Stimulated activated CD8-positive, alpha-beta memory T cell treated with anti-CD3 and anti-CD28 coated beads, Interleukin-4, amount 100 ng/mL, for 24 hours (primary cell): ENCODE measurements around the gene PRRG1.
"Not testable (repeated sequence)": the region's sequence is repeated elsewhere in the genome, so short reads cannot be mapped to it uniquely, and the experiment has no call there.

Source experiments
- DNase-seq: peaks from one replicate; pipeline ENCODE4 v3.0.0-alpha.2; 2020; ENCODE audit warnings: low read depth

Gene PRRG1

DNA sequence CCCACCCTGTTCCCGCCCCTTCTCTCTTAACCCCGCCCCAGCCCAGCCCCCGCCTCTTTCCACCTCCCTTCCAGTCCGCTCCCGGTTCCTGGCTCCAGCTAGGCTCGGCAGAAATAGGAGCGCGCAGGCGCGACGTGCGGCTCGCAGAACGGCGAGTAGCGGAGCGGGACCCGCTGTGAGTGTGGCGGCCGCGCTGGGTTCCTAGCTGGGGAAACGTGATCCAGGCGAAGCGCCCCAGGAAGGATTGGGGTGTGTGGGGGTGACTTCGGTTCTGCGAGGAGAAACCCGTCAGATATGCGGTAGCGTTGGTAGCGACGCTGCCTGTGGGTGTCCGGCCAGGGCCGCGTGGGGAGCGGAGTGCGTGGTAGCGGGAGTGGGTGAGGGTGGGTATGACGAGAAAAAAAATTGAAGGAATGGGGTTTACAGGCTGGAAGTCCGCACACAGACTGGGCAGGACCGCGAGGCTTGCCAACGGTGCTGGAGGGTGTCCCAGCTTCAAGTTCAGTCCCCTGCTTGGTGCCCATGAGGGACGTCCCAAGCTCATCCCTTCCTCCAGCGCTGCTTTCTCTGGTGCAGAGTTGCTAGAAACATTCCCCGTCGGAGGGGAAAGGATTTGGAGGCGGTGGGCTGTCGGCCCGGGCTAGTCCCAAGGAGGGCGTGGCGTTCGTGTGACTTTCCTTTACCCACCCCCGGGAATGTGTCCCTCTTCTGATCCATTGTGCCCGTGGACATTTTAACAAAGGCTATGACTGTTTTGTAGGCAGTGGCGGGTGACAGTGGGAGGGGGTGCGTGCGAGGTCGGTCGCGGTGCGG lies at the start of gene PRRG1:
TSS of gene PRRG1 (plus strand) at position 144 of the 813 bp plus-strand sequence. CDS start 56,886 bp downstream, outside the sequence.
- DNase-seq, result no peak

DNA sequence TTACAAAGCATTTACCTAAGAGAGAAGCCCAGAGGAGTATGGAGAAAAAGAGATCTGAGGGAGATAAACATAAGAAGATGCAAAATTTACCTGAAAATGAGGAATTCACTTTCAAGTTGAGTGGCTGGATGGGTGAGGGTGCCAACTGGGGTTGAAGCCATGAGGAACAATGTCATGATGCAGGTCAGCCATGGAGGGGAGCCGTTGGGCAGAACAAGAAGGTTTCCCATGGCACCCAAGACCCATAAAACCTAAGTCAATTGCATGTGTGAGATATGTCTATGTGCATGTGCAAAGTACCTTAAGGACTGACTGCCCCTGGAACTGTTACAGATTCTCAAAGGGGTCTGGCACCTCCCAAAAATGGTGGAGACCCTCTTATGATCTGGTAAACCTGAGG lies 46.6 kb upstream of the PRRG1 start:
- DNase-seq, result no peak

GRCh38 chrX:37305238-37305637 lies 43.9 kb upstream of the PRRG1 start:
- DNase-seq, result not testable (repeated sequence)

- no peak for DNase-seq
Observed at GRCh38 chrX:37314531-37314930, 34.6 kb upstream of the PRRG1 start.

DNA sequence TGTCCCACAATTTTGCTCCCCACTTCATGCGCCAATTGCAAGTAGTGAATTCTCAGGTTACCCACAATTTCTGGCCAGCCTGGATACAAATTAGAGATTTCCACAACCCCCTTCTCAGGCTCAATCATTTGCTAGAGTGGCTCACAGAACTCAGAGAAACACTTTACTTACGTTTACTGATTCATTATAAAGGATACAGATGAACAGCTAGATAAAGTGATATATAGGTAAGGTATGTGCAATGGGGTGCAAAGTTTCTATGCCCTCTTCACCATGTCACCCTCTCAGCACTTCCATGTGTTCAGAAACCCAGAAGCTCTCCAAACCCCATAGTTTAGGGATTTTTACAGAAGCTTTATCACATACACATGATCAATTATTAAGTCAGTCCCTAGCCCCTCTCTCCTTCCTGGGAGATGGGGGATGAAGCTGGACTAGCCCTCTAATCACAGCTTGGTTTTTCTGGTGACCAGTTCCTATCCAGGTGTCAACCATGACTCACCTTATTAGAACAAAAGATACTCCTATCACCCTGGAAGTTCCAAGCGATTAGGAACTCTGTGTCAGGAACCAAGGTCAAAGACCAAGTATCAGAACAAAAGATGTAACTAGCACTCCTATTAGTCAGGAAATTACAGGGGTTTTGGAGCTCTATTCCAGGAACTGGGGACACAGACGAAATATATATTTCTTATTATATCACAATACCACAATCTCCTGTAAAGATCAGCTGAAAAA lies 33.5 kb upstream of the PRRG1 start:
- no peak for DNase-seq

GRCh38 chrX:37320541-37321203 lies 28.5 kb upstream of the PRRG1 start:
- DNase-seq, result no peak

- no peak for DNase-seq
Observed at GRCh38 chrX:37330642-37331041, 18.5 kb upstream of the PRRG1 start.

GRCh38 chrX:37331546-37331945 lies 17.6 kb upstream of the PRRG1 start:
- no peak for DNase-seq

- no peak for DNase-seq
Observed at GRCh38 chrX:37332055-37332454, 17.1 kb upstream of the PRRG1 start.

- no peak for DNase-seq
Observed at GRCh38 chrX:37332987-37333658, 16.0 kb upstream of the PRRG1 start.

DNA sequence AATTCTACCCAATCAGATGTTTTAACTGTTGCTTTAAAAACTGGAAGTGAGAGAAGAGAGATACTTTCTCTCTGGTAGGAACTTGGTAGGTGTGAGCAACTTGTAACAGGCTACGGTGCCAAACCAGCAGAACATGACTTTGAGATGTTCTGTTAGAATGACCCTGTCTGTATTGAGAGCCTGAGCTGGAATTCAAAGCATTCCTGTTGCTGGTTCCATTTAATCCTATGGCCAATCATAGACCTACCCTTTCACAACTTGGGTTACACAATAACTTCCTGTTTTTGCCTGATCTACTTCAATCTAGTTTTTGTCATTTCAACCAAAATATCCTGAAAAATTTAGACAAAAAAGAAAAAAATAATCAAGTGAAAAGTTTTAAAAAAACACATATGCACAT lies 1.7 kb upstream of the PRRG1 start:
- no peak for DNase-seq

- no peak for DNase-seq
Observed at GRCh38 chrX:37348231-37348970, 763 bp upstream of the PRRG1 start.

DNA sequence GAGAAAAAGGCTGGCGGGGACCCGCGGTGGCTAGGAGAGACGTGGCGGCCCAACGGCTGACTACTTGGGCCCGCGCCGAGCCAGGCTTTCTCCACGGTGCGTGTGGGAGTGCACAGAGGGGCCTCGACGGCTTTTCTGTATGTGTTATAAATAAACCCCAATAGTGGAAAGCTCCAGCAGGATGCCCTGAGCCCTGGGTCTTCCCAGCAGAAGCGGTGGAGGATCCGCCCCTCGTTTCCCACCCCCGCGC lies 268 bp upstream of the PRRG1 start:
- DNase-seq, result no peak

GRCh38 chrX:37350034-37350365 lies 836 bp downstream of the PRRG1 start:
- DNase-seq, result no peak

- no peak for DNase-seq
Observed at GRCh38 chrX:37353646-37354045, 4.5 kb downstream of the PRRG1 start.

DNA sequence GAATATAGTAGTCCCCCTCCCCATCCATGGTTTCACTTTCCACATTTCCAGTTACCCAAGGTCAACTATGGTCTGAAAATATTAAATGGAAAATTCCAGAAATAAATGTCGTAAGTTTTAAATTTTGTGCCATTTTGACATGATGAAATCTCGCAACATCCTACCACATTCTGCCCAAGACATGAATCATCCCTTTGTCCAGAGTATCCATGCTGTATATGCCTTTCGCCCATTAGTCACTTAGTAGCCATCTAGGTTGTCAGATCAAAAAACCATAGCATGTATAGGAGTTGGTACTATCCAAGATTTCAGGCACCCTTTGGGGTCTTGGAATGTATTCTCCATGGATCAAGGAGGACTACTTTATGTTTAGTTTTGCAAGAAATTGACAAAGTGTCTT lies 8.3 kb downstream of the PRRG1 start:
- DNase-seq, result no peak

GRCh38 chrX:37361596-37361995 lies 12.4 kb downstream of the PRRG1 start:
- DNase-seq, result no peak

- DNase-seq, result no peak
Observed at GRCh38 chrX:37364666-37365065, 15.5 kb downstream of the PRRG1 start.

DNA sequence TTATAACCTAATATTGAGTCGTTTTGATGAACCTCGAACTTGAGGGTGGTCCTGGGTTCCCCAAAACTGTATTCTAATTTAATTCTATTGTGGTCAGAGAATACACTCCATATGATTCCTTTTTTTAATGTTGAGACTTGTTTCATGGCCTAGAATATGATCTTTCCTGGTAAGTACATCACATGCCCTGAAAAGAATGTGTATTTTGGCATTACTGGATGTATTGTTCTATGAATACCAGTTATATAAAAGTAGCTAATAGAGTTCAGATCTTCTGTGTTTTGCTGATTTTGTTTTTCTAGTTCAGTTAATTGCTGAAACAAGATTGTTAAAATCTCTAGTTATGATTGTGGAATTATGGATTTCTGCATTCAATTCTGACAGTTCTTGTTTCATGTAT lies 18.8 kb downstream of the PRRG1 start:
- no peak for DNase-seq

- DNase-seq, result no peak
Observed at GRCh38 chrX:37370499-37371141, 21.5 kb downstream of the PRRG1 start.

- no peak for DNase-seq
Observed at GRCh38 chrX:37371578-37371991, 22.4 kb downstream of the PRRG1 start.

- DNase-seq, result no peak
Observed at GRCh38 chrX:37378404-37378803, 29.2 kb downstream of the PRRG1 start.
